Astrocyte (in vitro differentiated cells and primary cell): Measurements from ENCODE around the gene HSPA4. TPM values are rescaled to one million over a fixed set of nuclear protein-coding genes. Genes with fewer than 3 reads are reported as not detected.

Source experiments
- DNase-seq: peaks from one replicate; pipeline ENCODE4 v3.0.0-alpha.2; 2010; ENCODE audit warnings: low read depth
- FAIRE-seq: peaks from 2 replicates; lab custom pipeline; 2011; peaks lifted over from hg19 to GRCh38; lab: Jason Lieb, UNC
- H2AFZ ChIP-seq: 2 replicates; pipeline ENCODE4 v1.6.0; 2012; ENCODE audit warnings: low read depth, low read length, inconsistent platforms
- H3K27ac ChIP-seq: 2 replicates; pipeline ENCODE4 v1.5.1; 2011; ENCODE audit warnings: low read depth, low read length, inconsistent platforms
- H3K27me3 ChIP-seq: 2 replicates; pipeline ENCODE4 v1.6.0; 2011; ENCODE audit warnings: low read length, inconsistent platforms; ENCODE audit not compliant: insufficient read depth
- H3K36me3 ChIP-seq: 2 replicates; pipeline ENCODE4 v1.5.1; 2011; ENCODE audit warnings: low read length, inconsistent platforms; ENCODE audit not compliant: insufficient read depth
- H3K4me1 ChIP-seq: 2 replicates; pipeline ENCODE4 v1.5.1; 2011; ENCODE audit warnings: low read length, inconsistent platforms; ENCODE audit not compliant: insufficient read depth
- H3K4me2 ChIP-seq: 2 replicates; pipeline ENCODE4 v1.6.0; 2012; ENCODE audit warnings: low read length, inconsistent platforms
- H3K4me3 ChIP-seq: 2 replicates; pipeline ENCODE4 v1.5.1; 2011; ENCODE audit warnings: low read depth, mild to moderate bottlenecking, low read length, inconsistent platforms; ENCODE audit not compliant: insufficient read depth
- H3K79me2 ChIP-seq: 2 replicates; pipeline ENCODE4 v1.6.0; 2012; ENCODE audit warnings: mild to moderate bottlenecking, low read length, inconsistent platforms; ENCODE audit not compliant: insufficient read depth
- H3K9ac ChIP-seq: 2 replicates; pipeline ENCODE4 v1.6.0; 2012; ENCODE audit warnings: mild to moderate bottlenecking, low read length, inconsistent platforms
- H3K9me3 ChIP-seq: 2 replicates; pipeline ENCODE4 v1.5.1; 2012; ENCODE audit warnings: low read depth, mild to moderate bottlenecking, low read length, inconsistent platforms; ENCODE audit not compliant: insufficient read depth
- H4K20me1 ChIP-seq: 2 replicates; pipeline ENCODE4 v1.6.0; 2012; ENCODE audit warnings: low read length, inconsistent platforms; ENCODE audit not compliant: insufficient read depth
- H3K27ac Mint-ChIP-seq: one replicate; pipeline ENCODE4 v1.8.0; 2021; ENCODE audit warnings: mild to moderate bottlenecking, mixed read lengths; ENCODE audit not compliant: unreplicated experiment
- H3K27me3 Mint-ChIP-seq: one replicate; pipeline ENCODE4 v1.8.0; 2021; ENCODE audit warnings: low read depth, mixed read lengths; ENCODE audit not compliant: unreplicated experiment
- H3K36me3 Mint-ChIP-seq: one replicate; pipeline ENCODE4 v1.8.0; 2021; ENCODE audit warnings: low read depth, mixed read lengths; ENCODE audit not compliant: unreplicated experiment
- H3K4me1 Mint-ChIP-seq: one replicate; pipeline ENCODE4 v1.8.0; 2021; ENCODE audit warnings: low read depth, mixed read lengths; ENCODE audit not compliant: unreplicated experiment
- H3K4me3 Mint-ChIP-seq: one replicate; pipeline ENCODE4 v1.8.0; 2021; ENCODE audit warnings: mild to moderate bottlenecking, moderate library complexity, mixed read lengths; ENCODE audit not compliant: unreplicated experiment
- H3K9me3 Mint-ChIP-seq: one replicate; pipeline ENCODE4 v1.8.0; 2021; ENCODE audit warnings: mild to moderate bottlenecking, mixed read lengths; ENCODE audit not compliant: unreplicated experiment
- CTCF ChIP-seq: IDR thresholded peaks from 2 replicates; pipeline ENCODE4 v1.5.1; 2011; ENCODE audit warnings: low read depth, mild to moderate bottlenecking, inconsistent platforms, low read length, moderate library complexity; ENCODE audit not compliant: insufficient read depth
- EZH2 ChIP-seq: IDR thresholded peaks from 2 replicates; pipeline ENCODE4 v1.6.1; 2012; ENCODE audit warnings: mild to moderate bottlenecking, low read length, inconsistent platforms; ENCODE audit not compliant: insufficient read depth
- total RNA-seq: library from RNA; stranded (reverse); gene quantifications from 2 replicates; pipeline ENCODE4 v1.2.1, GENCODE V29; 2021

The HSPA4 gene
- total RNA-seq, 1 donor from 2014 or later = 210 TPM

GRCh38 chr5:133142782-133143181 is 91.0 kb downstream of the HSPA4 start:
- Mint-ChIP-seq H3K9me3 (peaks cover 11% of the 10 kb centered on the region), H3K36me3 (no peaks in the 10 kb centered on the region), H3K27ac (no peak overlapping the region), H3K4me1 (no peaks in the 10 kb centered on the region), H3K27me3 (peaks cover 19% of the 10 kb centered on the region), H3K4me3 (no peak overlapping the region)
- no peak for FAIRE-seq
- Histone ChIP-seq H3K27ac (no peak overlapping the region), H3K79me2 (no peaks in the 10 kb centered on the region), H4K20me1 (no peaks in the 10 kb centered on the region), H3K4me1 (no peaks in the 10 kb centered on the region), H3K4me3 (no peak overlapping the region), H3K36me3 (no peaks in the 10 kb centered on the region), H3K9me3 (no peaks in the 10 kb centered on the region), H3K27me3 (no peaks in the 10 kb centered on the region), H2AFZ (no peak overlapping the region), H3K4me2 (no peak overlapping the region), H3K9ac (no peak overlapping the region)
- no peak for TF ChIP-seq CTCF
- TF ChIP-seq EZH2 = no peak
- no peak for DNase-seq

- no peak for TF ChIP-seq CTCF
- no peaks in the 10 kb centered on the region for H3K36me3 ChIP-seq
- H3K4me1 Mint-ChIP-seq = peaks cover 7% of the 10 kb centered on the region
- no peak overlapping the region for H3K4me2 ChIP-seq
- H3K4me3 Mint-ChIP-seq = no peak overlapping the region
- no peak overlapping the region for H3K27ac ChIP-seq
- H3K36me3 Mint-ChIP-seq = no peaks in the 10 kb centered on the region
- H3K4me1 ChIP-seq = no peaks in the 10 kb centered on the region
- no peaks in the 10 kb centered on the region for H3K9me3 ChIP-seq
- FAIRE-seq = no peak
- no peak overlapping the region for H3K4me3 ChIP-seq
- no peaks in the 10 kb centered on the region for H3K79me2 ChIP-seq
- H3K9ac ChIP-seq = no peak overlapping the region
- no peak overlapping the region for H2AFZ ChIP-seq
- H3K27me3 Mint-ChIP-seq = peaks cover 19% of the 10 kb centered on the region
- H4K20me1 ChIP-seq = no peaks in the 10 kb centered on the region
- no peak overlapping the region for H3K27ac Mint-ChIP-seq
- no peak for DNase-seq
- no peaks in the 10 kb centered on the region for H3K27me3 ChIP-seq
- H3K9me3 Mint-ChIP-seq = peaks cover 11% of the 10 kb centered on the region
These were observed 92.6 kb downstream of the HSPA4 start for GRCh38 chr5:133144245-133144981.

GRCh38 chr5:133145436-133146170 is 93.8 kb downstream of the HSPA4 start:
- Histone ChIP-seq H3K27me3 (no peaks in the 10 kb centered on the region), H3K36me3 (no peaks in the 10 kb centered on the region), H4K20me1 (no peaks in the 10 kb centered on the region), H3K79me2 (no peaks in the 10 kb centered on the region), H2AFZ (no peak overlapping the region), H3K9me3 (no peaks in the 10 kb centered on the region), H3K9ac (no peak overlapping the region), H3K4me2 (no peak overlapping the region), H3K4me1 (no peaks in the 10 kb centered on the region), H3K27ac (no peak overlapping the region), H3K4me3 (no peak overlapping the region)
- DNase-seq (no peak), FAIRE-seq (no peak)
- H3K4me3 Mint-ChIP-seq = no peak overlapping the region
- no peaks in the 10 kb centered on the region for H3K36me3 Mint-ChIP-seq
- H3K27ac Mint-ChIP-seq = no peak overlapping the region
- peaks cover 7% of the 10 kb centered on the region for H3K4me1 Mint-ChIP-seq
- H3K9me3 Mint-ChIP-seq = peaks cover 11% of the 10 kb centered on the region
- no peak for TF ChIP-seq CTCF
- TF ChIP-seq EZH2 = no peak
- peaks cover 7% of the 10 kb centered on the region for H3K27me3 Mint-ChIP-seq
